Renal pelvis (tissue), 12 donors: Measurements from ENCODE around the gene NDE1. TPM values are rescaled to one million over a fixed set of nuclear protein-coding genes. Genes with fewer than 3 reads are reported as not detected.
A peak's percentile ranks its signal among the peaks of the same experiment; 100 is the strongest.
"Not testable (repeated sequence)": the region's sequence is repeated elsewhere in the genome, so short reads cannot be mapped to it uniquely, and the experiment has no call there.

Experiments used
- DNase-seq: peaks from one replicate; pipeline ENCODE4 v3.0.0-alpha.2; 2013
- long read RNA-seq, 16 experiments: transcript quantifications; one replicate each; lab custom pipeline, GENCODE V29; 2026
- polyA plus RNA-seq, 3 donors: library from polyadenylated mRNA; unstranded; fragments of 120-200 nt; gene quantifications; one replicate each; pipeline ENCODE4 v1.2.1, GENCODE V29; 2013; ENCODE audit not compliant: insufficient read length in 3 of 3

NDE1 gene, protein sequence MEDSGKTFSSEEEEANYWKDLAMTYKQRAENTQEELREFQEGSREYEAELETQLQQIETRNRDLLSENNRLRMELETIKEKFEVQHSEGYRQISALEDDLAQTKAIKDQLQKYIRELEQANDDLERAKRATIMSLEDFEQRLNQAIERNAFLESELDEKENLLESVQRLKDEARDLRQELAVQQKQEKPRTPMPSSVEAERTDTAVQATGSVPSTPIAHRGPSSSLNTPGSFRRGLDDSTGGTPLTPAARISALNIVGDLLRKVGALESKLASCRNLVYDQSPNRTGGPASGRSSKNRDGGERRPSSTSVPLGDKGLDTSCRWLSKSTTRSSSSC
- polyA plus RNA-seq, result 10 to 100 TPM; 36.9 to 43.5 (median 43.3) TPM
- long read RNA-seq, donor 1, partial matches to known transcripts, result 0 of 2 reads
- long read RNA-seq, donor 1, other reads (novel, unspliced or antisense), result 0 of 2 reads
- long read RNA-seq, donor 2, partial matches to known transcripts, result 10 of 13 reads
- long read RNA-seq, donor 2, other reads (novel, unspliced or antisense), result 0 of 13 reads
- long read RNA-seq, donor 3, partial matches to known transcripts, result 0 of 3 reads
- long read RNA-seq, donor 3, other reads (novel, unspliced or antisense), result 0 of 3 reads
- long read RNA-seq, donor 4, partial matches to known transcripts, result 0 of 2 reads
- long read RNA-seq, donor 4, other reads (novel, unspliced or antisense), result 0 of 2 reads
- long read RNA-seq, donor 5, partial matches to known transcripts, result 5 of 8 reads
- long read RNA-seq, donor 5, other reads (novel, unspliced or antisense), result 0 of 8 reads
- long read RNA-seq, donor 6, partial matches to known transcripts, result 0 of 1 reads
- long read RNA-seq, donor 6, other reads (novel, unspliced or antisense), result 0 of 1 reads
- long read RNA-seq, donor 7, partial matches to known transcripts, result 5 of 6 reads
- long read RNA-seq, donor 7, other reads (novel, unspliced or antisense), result 0 of 6 reads
- long read RNA-seq, donor 8, result 0 reads
- long read RNA-seq, donor 9, result 0 reads
- long read RNA-seq, donor 10, result 0 reads
- long read RNA-seq, donor 11, result 0 reads
- long read RNA-seq, donor 12, partial matches to known transcripts, result 0 of 1 reads
- long read RNA-seq, donor 12, other reads (novel, unspliced or antisense), result 0 of 1 reads
- long read RNA-seq, donor 13, result 0 reads
- long read RNA-seq, donor 14, result 0 reads
- long read RNA-seq, donor 15, result 0 reads
- long read RNA-seq, donor 16, partial matches to known transcripts, result 0 of 2 reads
- long read RNA-seq, donor 16, other reads (novel, unspliced or antisense), result 0 of 2 reads

DNA sequence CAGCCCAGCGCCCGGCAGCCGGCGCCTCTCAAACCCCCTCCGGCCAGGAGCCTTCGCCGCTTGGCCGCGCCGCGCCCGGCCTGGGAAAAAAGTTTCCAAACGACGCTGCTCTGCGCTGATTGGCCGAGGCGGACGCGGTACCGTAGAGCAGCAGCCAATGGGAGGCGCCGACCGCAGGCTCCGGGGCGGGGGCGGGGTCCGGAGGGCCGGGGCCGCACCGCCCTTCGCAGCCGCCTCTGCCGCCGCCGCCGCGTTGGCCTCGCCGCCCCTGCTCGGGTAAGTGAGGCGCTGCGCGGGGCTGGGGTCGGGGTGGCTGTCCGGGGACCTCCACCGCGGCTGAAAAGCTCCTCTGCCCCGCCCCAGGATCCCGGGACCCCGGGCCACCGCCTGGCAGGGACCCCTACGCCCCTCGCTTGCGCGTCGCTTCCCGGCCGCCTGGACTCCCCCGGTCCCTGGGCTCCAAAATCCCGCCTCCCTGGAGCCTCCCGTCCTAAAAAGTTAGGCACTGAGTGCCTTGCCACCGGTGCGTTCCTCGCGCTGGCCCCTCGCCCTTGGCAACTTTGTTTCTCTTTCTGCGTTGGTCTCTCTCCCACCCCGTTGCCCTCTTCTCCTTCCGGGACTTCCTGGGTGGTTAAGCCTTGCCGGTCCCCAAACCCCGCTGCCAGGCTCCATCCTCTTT lies at the start of gene NDE1:
Gene NDE1 (plus strand): TSS at position 227 of the 679 bp plus-strand sequence. CDS start 14,534 bp downstream, outside the sequence.
- DNase-seq, result peak; percentile 93

DNA sequence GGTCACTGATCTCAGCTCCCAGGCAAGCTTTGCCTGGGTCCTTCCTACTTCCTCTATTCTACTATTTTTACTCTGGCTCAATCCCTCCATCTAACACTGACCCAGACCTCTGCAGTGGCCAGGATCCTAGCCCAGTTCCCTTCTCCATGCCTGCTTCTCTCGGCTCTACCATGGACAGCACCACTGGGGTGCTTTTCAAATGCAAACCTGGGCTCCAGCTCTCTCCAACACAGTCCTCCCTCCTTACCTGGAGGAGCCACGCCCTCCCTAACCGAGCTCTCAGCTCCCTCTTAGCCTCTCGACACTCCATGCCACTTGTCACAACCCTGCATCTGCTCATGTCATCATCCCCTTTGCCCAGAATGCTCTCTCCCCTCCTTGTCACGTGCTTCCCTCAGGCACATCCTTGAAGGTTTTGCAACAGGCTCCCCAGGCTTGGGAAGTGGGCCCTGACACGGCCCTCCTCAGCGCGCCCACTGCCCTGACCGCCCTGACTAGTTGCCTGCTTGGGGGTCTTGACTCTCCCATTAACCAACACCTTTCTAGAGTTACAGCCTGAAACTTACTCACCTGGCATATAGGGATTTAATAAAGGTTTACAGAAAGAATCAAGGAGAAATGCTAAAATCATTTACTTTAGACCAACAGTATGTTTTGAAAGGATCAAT lies 48.7 kb upstream of the NDE1 start:
- no peak for DNase-seq

DNA sequence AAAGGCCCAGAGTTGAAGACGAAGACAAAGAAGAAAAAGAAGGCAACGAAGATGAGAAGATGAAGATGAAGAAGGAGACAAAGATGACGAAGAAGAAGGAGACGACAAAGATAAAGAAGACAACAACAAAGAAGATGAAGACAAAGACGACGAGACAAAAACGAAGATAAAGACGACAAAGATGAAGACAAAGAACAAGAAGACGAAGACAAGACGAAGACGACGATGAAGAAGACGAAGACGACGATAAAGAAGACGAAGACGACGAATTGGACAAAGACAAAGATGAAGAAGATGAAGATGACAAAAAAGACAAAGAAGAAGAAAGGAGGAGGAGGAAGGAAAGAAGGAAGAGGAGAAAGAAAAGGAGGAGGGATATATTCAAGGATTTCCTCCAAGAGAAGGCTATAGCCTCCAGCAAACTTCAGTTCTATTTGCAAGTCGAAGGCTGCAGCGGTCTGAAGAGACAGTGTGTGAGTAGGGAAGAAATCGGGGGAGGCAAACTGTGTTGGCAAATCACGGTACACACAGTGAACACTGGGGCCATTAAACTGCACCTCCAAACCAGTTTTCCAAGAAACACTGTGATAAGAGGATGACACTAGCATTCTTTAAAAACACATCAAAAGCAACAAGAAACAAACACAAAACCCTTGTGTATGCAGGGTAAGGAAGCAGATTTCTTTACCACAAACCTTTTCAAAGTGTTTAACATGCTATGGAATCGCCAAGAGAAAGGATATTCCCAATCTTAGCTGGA lies 47.6 kb upstream of the NDE1 start:
- DNase-seq, result no peak

DNA sequence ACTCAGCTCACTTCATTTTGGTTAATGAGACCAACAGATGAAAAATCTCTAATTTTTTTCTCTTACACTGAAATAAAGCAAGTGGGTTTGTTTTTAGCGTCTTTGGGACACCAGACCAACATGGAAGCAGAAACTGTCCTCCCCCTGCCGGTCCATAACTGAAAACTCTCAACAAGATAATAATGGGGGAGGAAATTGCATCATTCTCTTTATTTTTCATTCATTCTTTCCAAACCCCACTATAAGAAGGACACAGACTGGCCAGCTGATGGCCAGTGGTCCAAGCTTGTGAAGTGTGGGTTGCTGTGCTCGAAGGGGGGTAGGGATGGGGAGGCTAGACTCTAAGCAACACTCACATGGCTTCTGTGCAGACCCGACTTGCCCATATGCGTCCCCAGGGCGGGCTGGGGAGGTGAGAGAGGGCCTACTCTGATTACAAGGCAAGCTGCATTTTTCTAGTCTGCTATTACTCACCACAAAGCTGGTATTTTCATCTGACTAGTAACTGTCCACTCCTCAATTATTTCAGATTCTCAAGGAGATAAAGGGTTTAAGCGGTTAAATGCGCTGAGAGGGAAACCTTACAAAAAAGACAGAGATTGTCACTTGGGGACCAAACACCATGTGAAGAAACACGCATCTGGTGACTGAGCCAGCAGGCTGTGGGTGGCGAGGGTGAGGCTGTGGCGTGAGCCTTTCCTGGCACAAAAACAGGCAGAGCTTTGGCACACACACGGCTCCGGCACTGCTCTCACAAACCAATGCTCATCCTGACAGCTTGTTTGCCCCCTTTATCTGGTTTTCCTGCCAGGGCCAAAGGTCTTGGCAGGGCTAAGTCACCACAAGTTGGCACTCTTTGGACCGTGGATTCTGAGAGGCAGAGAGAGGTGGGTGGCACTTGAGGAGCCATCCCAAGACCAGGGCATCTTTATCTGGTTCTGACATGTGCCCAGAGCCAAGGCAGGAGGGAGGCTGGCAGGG lies 45.3 kb upstream of the NDE1 start:
- DNase-seq, result no peak

DNA sequence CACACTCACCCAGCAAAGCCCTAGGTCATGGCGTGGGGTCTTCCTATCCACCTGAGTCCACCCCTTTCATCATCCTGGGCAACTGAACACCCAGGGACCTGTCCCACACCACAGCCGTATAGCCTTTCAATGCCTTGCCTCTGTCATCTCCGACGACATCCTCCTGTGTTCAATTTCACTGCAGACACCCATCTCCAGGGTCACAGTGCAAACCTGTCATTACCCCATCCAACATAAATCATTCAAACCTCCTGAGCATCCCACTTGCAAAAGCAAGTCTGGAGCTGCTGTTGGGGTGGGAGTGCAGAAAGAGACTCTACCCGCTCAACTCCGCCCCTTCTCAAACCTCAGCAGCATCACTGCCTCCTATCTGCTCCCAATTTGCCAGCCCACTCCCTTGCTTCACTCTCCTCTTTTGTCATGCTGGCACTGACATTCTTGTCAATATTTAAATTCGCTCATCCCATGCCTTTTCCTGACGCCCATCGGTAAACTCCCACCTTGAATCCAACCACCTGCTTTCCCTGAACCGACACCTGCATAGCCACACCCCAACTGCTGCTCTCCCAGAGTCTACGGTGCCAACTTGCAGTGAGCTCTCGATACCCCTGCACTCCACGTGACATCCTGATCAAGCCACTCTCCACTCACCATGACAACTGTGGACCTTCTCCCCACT lies 44.1 kb upstream of the NDE1 start:
- no peak for DNase-seq

DNA sequence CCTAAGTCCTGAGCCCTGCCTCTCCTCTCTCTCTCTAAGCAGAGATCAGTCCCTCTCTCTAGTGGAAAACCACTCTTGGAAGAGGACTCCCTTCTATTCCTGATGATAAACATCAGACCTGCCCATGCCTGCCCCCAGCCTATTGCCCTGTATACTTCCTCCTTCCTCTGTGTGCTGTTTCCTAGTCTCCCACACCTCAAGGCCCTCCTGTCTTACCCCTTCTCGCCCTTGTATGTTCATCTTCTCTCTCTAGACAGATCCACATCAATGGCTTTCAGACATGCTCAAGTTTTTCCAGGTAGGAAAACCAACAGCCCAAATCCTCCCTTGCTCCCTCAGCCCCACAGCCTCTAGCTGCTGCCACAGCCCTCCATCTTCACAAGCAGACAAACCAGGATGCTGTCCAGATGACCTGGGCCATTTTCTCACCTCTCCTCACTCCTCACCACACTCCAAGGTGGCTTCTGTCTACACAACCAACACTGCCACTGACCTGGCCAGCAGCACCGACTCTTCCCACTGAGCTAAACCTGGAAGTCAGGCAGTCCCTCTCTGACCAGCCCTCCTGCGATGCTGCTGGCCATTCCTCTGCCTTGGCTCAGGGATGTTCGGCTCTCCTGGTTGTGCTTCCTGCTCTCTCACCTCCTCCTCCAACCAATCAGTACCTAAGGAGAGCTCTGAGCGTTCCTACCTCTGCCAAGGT lies 43.4 kb upstream of the NDE1 start:
- no peak for DNase-seq

DNA sequence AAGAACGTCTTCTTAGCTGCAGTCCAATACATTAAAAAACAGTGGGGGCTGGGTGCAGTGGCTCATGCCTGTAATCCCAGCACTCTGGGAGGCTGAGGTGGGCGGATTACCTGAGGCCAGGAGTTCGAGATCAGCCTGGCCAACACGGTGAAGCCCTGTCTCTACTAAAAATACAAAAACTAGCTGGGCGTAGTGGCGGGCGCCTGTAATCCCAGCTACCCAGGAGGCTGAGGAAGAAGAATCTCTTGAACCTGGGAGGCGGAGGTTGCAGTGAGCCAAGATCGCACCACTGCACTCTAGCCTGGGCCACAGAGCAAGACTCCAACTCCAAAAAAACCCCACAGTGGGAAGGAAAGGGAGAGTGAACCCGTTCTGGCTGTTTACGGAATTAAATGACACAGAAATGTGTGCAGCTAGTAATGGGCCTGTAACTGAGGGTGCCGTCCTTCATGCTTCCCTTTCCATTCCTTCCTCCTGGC lies 42.8 kb upstream of the NDE1 start:
- DNase-seq, result not testable (repeated sequence)

DNA sequence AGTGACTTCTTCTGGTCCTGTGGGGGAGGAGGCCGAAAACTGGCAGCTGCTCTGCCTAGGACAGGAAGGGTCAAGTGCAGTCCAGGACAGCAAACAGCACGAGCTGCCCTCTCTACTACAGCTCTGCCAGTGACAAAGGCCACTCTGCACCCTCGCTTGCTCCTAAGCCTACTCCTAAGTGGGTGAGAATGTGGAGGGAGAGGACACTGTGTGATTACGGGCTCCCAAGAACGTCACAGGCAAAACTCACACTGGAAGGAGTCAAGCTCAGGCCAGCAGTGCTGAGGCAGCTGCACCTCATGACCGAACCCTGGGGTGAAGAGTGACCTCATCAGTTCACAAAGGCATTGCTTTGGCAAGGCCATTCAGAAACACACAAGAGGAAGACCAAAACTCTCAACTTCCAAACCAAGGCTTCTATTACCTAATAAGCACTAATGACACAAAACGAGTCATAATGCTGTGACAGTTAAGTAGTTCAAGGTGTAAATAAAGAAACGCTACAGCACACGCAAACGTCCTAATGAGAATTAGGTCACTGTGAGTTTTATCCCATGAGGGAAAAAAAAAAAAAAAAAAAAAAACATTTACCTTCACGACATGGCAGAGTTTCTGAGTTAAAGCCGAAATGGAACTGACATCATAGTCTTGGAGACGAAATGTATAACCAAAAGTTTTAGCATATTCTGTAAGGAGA lies 42.2 kb upstream of the NDE1 start:
- no peak for DNase-seq

DNA sequence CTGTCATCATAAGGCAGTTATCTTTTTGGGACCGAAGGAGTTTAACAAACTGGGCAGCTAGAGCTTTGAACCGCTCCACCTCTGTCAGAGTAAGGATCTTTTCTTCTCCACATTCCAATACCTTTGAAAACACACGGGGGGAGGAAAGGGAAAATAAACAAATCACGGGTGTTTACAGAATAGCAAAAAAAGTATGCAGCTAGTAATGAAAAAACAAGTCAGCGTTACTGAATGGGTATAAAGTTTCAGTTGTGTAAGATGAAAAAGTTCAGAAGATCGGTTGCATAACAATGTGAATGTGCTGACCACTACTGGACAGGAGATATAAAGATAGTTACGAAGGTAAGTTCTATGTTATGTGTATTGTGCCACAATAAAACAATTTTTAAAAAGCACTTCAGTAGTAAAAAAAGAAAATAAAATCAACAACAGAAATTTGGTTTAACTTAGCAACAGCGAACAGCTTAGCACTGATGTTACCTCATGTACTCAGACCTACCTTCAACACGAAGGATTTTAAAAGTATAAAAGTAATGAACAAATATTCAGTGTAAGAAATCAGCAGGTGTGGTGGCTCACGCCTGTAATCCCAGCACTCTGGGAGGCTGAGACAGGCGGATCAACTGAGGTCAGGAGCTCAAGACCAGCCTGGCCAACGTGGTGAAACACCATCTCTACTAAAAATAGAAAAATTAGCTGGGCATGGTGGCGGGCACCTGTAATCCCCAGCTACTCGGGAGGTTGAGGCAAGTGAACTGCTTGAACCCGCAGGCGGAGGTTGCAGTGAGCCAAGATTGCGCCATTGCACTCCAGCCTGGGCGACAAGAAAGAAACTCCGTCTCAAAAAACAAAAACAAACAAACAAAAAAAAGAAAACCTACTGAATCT lies 41.4 kb upstream of the NDE1 start:
- no peak for DNase-seq

DNA sequence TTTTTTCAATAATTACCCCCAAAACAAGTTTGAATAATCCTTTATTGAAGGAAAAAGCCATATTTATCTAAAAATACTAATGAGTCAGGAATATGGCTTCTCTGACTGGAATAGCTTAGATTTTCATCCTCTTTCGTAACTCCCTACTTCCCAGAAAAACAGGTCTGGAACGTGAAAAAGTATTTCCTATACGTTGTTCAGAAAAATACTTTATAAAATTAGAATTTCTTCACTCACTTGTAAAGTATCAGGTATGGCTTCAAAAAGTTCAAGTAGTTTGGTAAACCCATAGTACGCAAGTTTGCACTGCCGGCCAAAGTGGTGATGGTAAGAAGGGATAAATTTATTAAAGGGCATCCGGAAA lies 40.8 kb upstream of the NDE1 start:
- DNase-seq, result no peak

DNA sequence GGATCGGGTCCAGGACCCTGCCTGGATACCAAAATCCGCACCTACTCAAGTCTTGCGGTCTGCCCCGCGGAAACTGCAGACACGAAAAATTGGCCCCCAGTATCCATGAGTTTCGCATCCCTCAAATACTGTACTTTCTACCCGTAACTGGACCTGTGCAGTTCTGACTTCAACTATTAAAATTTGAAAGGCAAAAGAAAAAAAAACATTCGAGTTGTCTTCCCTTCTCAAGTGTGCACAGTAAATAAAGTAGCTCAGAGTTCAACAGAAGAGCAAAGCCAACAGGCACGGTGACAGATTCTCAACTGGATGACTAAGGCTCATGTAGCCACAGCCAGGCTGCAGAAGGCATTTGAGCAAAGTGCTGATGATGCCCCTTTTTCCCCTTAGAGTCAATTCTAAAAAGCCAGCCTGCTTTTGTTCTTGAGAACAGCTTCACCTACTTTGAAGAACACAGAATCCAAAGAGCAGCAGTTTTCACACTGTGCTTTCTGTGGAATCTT lies 39.6 kb upstream of the NDE1 start:
- DNase-seq, result no peak

DNA sequence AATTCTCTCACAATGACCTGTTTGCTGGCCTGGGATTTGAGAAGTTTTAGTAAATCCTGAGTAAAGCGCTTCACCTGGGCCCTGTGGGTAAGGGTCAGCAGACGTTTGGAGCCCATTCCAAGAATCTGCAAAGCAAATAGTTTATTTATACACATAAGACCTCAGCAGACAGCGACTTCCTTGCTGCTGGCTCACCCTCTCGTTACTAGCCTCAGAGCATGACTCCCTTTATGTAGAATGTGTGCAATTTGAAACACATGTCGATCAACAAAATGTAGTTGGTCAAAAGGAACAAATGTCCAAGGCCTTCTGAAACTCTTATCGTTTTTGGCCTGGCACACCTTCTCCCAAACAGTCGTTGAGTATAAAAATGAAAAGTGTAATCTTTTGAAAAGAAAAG lies 38.4 kb upstream of the NDE1 start:
- no peak for DNase-seq

DNA sequence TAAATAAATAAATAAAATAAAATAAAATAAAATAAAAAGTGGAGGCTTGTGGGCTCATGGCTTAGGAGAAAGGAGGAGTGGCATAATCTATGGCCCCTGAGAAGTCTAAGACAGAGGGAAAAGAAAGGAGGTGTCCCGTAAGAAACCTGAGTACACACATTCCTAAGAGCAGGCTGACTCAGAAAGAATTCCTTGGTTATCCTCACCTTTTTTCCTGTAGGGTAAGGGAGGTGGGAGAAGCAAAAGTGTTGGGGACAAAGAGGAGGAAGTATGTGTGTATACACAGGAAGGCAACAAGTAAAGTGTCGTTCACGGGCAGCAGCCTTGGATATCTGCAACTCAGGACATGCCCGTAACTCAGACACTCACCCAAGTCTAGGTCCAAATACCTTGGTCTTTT lies 36.4 kb upstream of the NDE1 start:
- DNase-seq, result no peak

DNA sequence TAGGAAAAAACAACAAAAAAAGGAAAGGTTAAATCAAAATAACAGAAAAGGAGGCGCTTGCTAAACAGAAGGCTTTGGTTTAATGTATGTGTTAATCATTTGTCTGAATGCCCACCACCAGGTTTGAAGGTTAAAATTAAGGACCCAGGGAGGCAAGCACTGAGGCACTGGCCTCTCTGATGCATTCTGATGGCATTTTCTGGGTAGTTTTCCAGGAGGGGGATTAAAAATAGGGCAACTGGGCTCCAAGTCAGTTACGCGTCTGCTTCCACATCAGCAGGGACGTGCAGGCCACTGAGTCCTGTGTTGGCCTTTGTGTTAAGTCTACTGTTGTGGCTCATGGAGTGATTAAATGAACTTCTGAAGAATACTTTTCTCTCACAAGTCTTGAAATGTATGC lies 34.0 kb upstream of the NDE1 start:
- DNase-seq, result no peak

DNA sequence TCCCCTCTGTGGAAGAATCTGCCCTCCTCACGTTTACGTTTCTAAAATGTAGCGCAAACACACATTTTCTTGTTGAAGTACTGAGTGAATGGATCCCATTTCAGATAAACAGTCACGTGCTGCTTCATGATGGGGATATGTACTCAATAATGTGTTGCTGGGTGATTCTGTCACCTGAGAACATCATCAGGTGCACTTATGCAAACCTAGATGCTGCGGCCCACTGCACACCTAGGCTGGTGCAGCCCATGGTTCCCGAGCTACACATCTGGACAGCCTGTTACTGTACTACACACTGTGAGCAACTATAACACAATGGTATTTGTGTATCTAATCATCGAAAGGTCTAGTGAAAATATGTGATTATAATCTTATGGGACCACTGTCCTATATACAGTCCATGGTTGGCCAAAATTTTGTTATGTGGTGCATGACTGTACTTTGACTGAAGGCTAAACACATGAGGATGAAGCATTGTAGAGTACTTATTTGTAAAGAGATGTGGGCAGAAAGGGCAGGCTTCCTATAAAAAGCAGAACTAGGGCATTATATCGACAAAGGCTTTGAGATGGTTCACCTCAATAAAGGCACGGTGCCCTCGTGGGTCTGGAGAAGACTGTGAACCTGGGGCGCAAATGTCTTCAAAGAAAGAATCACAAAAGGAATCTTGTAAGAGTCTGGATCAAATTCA lies 33.4 kb upstream of the NDE1 start:
- no peak for DNase-seq
